Measurements from ENCODE around the gene SMIM15.

DNA sequence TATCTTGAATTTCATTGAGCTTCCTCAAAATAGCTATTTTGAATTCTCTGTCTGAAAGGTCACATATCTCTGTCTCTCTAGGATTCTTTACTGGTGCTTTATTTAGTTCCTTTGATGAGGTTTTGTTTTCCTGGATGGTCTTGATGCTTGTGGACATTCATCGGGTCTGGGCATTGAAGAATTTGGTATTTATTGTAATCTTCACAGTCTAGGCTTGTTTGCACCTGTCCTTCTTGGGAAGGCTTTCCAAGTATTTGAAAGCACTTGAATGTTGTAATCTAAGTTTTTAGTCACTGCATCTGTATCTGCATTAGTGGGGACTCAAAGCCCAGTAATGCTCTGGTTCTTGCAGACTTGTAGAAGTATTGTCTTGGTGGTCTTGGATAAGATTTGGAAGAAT is 47.8 kb downstream of the SMIM15 start:
- no peak for TF ChIP-seq POLR2A (IDR thresholded peaks at IDR 0.05; ENCODE audit: low read depth, low read length)
- TF ChIP-seq ATF2 (IDR thresholded peaks at IDR 0.05; ENCODE audit: low read length) = no peak
- TF ChIP-seq MTA3 (IDR thresholded peaks at IDR 0.05; ENCODE audit: borderline replicate concordance, low read length) = no peak
- TF ChIP-seq YBX1 (IDR thresholded peaks at IDR 0.05) = no peak
- no peak for TF ChIP-seq CHD2 (IDR thresholded peaks at IDR 0.05; ENCODE audit: borderline replicate concordance, low read depth, low read length)
- TF ChIP-seq BRCA1 (IDR thresholded peaks at IDR 0.05; ENCODE audit: low read depth, low read length) = no peak
- TF ChIP-seq, protein P1, sequence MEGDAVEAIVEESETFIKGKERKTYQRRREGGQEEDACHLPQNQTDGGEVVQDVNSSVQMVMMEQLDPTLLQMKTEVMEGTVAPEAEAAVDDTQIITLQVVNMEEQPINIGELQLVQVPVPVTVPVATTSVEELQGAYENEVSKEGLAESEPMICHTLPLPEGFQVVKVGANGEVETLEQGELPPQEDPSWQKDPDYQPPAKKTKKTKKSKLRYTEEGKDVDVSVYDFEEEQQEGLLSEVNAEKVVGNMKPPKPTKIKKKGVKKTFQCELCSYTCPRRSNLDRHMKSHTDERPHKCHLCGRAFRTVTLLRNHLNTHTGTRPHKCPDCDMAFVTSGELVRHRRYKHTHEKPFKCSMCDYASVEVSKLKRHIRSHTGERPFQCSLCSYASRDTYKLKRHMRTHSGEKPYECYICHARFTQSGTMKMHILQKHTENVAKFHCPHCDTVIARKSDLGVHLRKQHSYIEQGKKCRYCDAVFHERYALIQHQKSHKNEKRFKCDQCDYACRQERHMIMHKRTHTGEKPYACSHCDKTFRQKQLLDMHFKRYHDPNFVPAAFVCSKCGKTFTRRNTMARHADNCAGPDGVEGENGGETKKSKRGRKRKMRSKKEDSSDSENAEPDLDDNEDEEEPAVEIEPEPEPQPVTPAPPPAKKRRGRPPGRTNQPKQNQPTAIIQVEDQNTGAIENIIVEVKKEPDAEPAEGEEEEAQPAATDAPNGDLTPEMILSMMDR (IDR thresholded peaks at IDR 0.05 in 2 of 3, conservative IDR thresholded peaks at IDR 0.05 in 1 of 3; ENCODE audit: control insufficient read depth in 2 of 3, extremely low read depth in 1 of 3, insufficient read depth in 1 of 3, low read depth in 3 of 3, low read length in 3 of 3) = no peak

Data from GM12878 (cell line).